ENCODE measurements around the gene APOA5.
"Not testable (repeated sequence)": the region's sequence is repeated elsewhere in the genome, so short reads cannot be mapped to it uniquely, and the experiment has no call there.

Gene APOA5

GRCh38 chr11:116771935-116772334 is 19.7 kb downstream of the APOA5 start:
- DNase-seq: no peak

- no peak for DNase-seq
These were observed 29.5 kb downstream of the APOA5 start for GRCh38 chr11:116762132-116762531.

GRCh38 chr11:116756044-116756443 is 35.6 kb downstream of the APOA5 start:
- DNase-seq: not testable (repeated sequence)

GRCh38 chr11:116750070-116750718 is 41.5 kb downstream of the APOA5 start:
- DNase-seq: no peak

- peak in 1 of 2 experiments; percentile 20 for DNase-seq
These were observed 49.6 kb downstream of the APOA5 start for GRCh38 chr11:116742104-116742503.

GRCh38 chr11:116740741-116741140 is 50.9 kb downstream of the APOA5 start:
- DNase-seq: no peak

All from stimulated activated CD4-positive, alpha-beta T cell treated with anti-CD3 and anti-CD28 coated beads, Interleukin-4, amount 100 ng/mL, for 4 hours (primary cell).